SKM-1 (cell line): ENCODE measurements around the gene SEMA4D.

Experiments used
- DNase-seq: peaks from one replicate; lab custom pipeline; 2025; ENCODE audit not compliant: unreplicated experiment; lab: John Stamatoyannopoulos, UW

Gene SEMA4D

GRCh38 chr9:89528540-89528939 is 30.6 kb upstream of the SEMA4D start:
- DNase-seq: no peak

GRCh38 chr9:89528131-89528530 is 30.2 kb upstream of the SEMA4D start:
- no peak for DNase-seq

- DNase-seq: peak; percentile 80
Observed at GRCh38 chr9:89527084-89527483, 29.2 kb upstream of the SEMA4D start.

GRCh38 chr9:89526667-89527066 is 28.8 kb upstream of the SEMA4D start:
- DNase-seq: no peak

- DNase-seq: peak; percentile 7
Observed at GRCh38 chr9:89525446-89526374, 27.8 kb upstream of the SEMA4D start.

GRCh38 chr9:89524963-89525362 is 27.1 kb upstream of the SEMA4D start:
- DNase-seq: no peak

- DNase-seq: no peak
Observed at GRCh38 chr9:89523948-89524347, 26.0 kb upstream of the SEMA4D start.

GRCh38 chr9:89522959-89523285 is 25.0 kb upstream of the SEMA4D start:
- no peak for DNase-seq

GRCh38 chr9:89522261-89522958 is 24.5 kb upstream of the SEMA4D start:
- DNase-seq: peak; percentile 64

- no peak for DNase-seq
Observed at GRCh38 chr9:89519366-89519805, 21.5 kb upstream of the SEMA4D start.

- no peak for DNase-seq
Observed at GRCh38 chr9:89518466-89519365, 20.8 kb upstream of the SEMA4D start.

- no peak for DNase-seq
Observed at GRCh38 chr9:89515416-89515815, 17.5 kb upstream of the SEMA4D start.

GRCh38 chr9:89514956-89515355 is 17.0 kb upstream of the SEMA4D start:
- no peak for DNase-seq

- DNase-seq: no peak
Observed at GRCh38 chr9:89514337-89514736, 16.4 kb upstream of the SEMA4D start.

- no peak for DNase-seq
Observed at GRCh38 chr9:89513837-89514236, 15.9 kb upstream of the SEMA4D start.

- no peak for DNase-seq
Observed at GRCh38 chr9:89512382-89512781, 14.5 kb upstream of the SEMA4D start.

GRCh38 chr9:89508951-89509615 is 11.2 kb upstream of the SEMA4D start:
- no peak for DNase-seq

GRCh38 chr9:89505911-89506310 is 8.0 kb upstream of the SEMA4D start:
- DNase-seq: no peak

GRCh38 chr9:89505048-89505447 is 7.1 kb upstream of the SEMA4D start:
- DNase-seq: no peak

GRCh38 chr9:89502671-89503070 is 4.8 kb upstream of the SEMA4D start:
- no peak for DNase-seq
